ENCODE measurements around the gene PTPN14. TPM values are rescaled to one million over a fixed set of nuclear protein-coding genes. Genes with fewer than 3 reads are reported as not detected.
"Not testable (repeated sequence)": the region's sequence is repeated elsewhere in the genome, so short reads cannot be mapped to it uniquely, and the experiment has no call there.

PTPN14 gene
- total and polyA plus RNA-seq, 2 of the 8 experiments (the other 6 are each of a cell fraction or from before 2014, with no cell fraction given) = 14.4 to 93.6 TPM

GRCh38 chr1:214396330-214396729 lies 155.1 kb downstream of the PTPN14 start (continued):
- no peak for TF ChIP-seq TBP (IDR thresholded peaks at IDR 0.05; ENCODE audit: low read depth, low read length)

GRCh38 chr1:214394569-214394968 lies 156.8 kb downstream of the PTPN14 start:
- DNase-seq (ENCODE audit: low read depth in 1 of 2, low spot score in 2 of 2) (peak in 1 of 2 experiments; percentile 4), FAIRE-seq (peak; percentile 45)
- not testable (repeated sequence) for H2BK15ac ChIP-seq (ENCODE audit: low read length); H2BK120ac ChIP-seq (replicated peaks; ENCODE audit: low read depth, low read length); H3K9me3 ChIP-seq (ENCODE audit: insufficient read depth in 2 of 2, low read depth in 1 of 2, low read length in 1 of 2); H3K79me1 ChIP-seq (ENCODE audit: low read depth, low read length); H3K79me2 ChIP-seq (ENCODE audit: control insufficient read depth in 1 of 2, insufficient read depth in 2 of 2, low read length in 2 of 2); H3K4me3 ChIP-seq (ENCODE audit: extremely low read depth in 1 of 4, insufficient read depth in 2 of 4, low read depth in 3 of 4, low read length in 4 of 4); H3K23me2 ChIP-seq (ENCODE audit: low read depth, low read length); H2BK12ac ChIP-seq (ENCODE audit: low read depth, low read length); H3K18ac ChIP-seq (ENCODE audit: extremely low read depth, low read length); H3K9ac ChIP-seq (replicated peaks in 1 of 4; ENCODE audit: extremely low read depth in 1 of 4, low read depth in 3 of 4, low read length in 3 of 4); H3K4me2 ChIP-seq (ENCODE audit: insufficient read depth in 1 of 2, low read depth in 2 of 2, low read length in 2 of 2); H4K5ac ChIP-seq (ENCODE audit: insufficient read length, low read depth, low read length); H2BK5ac ChIP-seq (ENCODE audit: low read depth, low read length); H4K8ac ChIP-seq (ENCODE audit: extremely low read depth, insufficient read depth, low read length); H3K27me3 ChIP-seq (replicated peaks in 1 of 4; ENCODE audit: control insufficient read depth in 3 of 4, extremely low read depth in 1 of 4, insufficient read depth in 3 of 4, low read length in 3 of 4); H2BK20ac ChIP-seq (ENCODE audit: low read length); H4K91ac ChIP-seq (replicated peaks; ENCODE audit: insufficient read length, low read length); H3K23ac ChIP-seq (ENCODE audit: insufficient read length); H3K4ac ChIP-seq (replicated peaks; ENCODE audit: insufficient read length, low read depth, low read length); H2AFZ ChIP-seq (ENCODE audit: low read length); H3K14ac ChIP-seq (ENCODE audit: insufficient read length); H4K20me1 ChIP-seq (replicated peaks in 1 of 2; ENCODE audit: control insufficient read depth in 1 of 2, insufficient read depth in 2 of 2, low read length in 2 of 2); H3K56ac ChIP-seq (replicated peaks; ENCODE audit: insufficient read length, low read depth, low read length); H3K27ac ChIP-seq (ENCODE audit: low read depth, low read length); H2AK5ac ChIP-seq (ENCODE audit: low read depth, low read length)
- peaks cover 5 to 27% (median 16%) of the 10 kb centered on the region in 4 experiments; a peak in 7 of 8 replicates for H3K36me3 ChIP-seq (ENCODE audit: control insufficient read depth in 2 of 4, insufficient read depth in 4 of 4, low read length in 3 of 4)
- ChIA-PET CTCF (ENCODE audit: partially characterized antibody) (interaction anchor here (4.2 kb wide), 1 partner anchor 62 kb away, joined by 21 read pairs; no protein-coding TSS in a partner anchor), POLR2A (ENCODE audit: partially characterized antibody) (interaction anchor here (0.8 to 2.1 kb wide), 2 partner anchors 64 to 157 kb away, joined by 4 to 5 read pairs; partner anchors contain the start of gene PTPN14)
- peaks cover 0 to 12% (median 6%) of the 10 kb centered on the region in 4 experiments; a peak in 3 of 7 replicates for H3K4me1 ChIP-seq (replicated peaks in 1 of 4; ENCODE audit: control insufficient read depth in 3 of 4, insufficient read depth in 4 of 4, low read length in 3 of 4)
- 85% methylated on average over 5 of the region's 5 CpGs; no CpG with 5 or more reads in 1 of the 2 experiments for WGBS, 2 experiments (ENCODE audit: extremely low coverage in 1 of 2, insufficient coverage in 1 of 2, insufficient read length in 1 of 2, insufficient replicate concordance in 2 of 2, low coverage in 1 of 2, low lambda C conversion rate in 2 of 2, missing lambda C conversion rate in 1 of 2)
